Activated CD8-positive, alpha-beta memory T cell treated with anti-CD3 and anti-CD28 coated beads, Interleukin-2, amount 50 U/mL, for 1 hour (primary cell): ENCODE data around the gene SLC12A3.

ENCODE experiments used
- DNase-seq: peaks from one replicate; pipeline ENCODE4 v3.0.0-alpha.2; 2020; ENCODE audit errors: extremely low read depth

SLC12A3 gene

GRCh38 chr16:56848029-56848936, 16.7 kb upstream of the SLC12A3 start:
- no peak for DNase-seq

- no peak for DNase-seq
These were observed 15.9 kb upstream of the SLC12A3 start for GRCh38 chr16:56848955-56849689.

GRCh38 chr16:56849690-56850680, 15.0 kb upstream of the SLC12A3 start:
- no peak for DNase-seq

- no peak for DNase-seq
These were observed 13.2 kb upstream of the SLC12A3 start for GRCh38 chr16:56851671-56852400.

- no peak for DNase-seq
These were observed 12.6 kb upstream of the SLC12A3 start for GRCh38 chr16:56852401-56852730.

- no peak for DNase-seq
These were observed 12.0 kb upstream of the SLC12A3 start for GRCh38 chr16:56852968-56853367.

- no peak for DNase-seq
These were observed 9.8 kb upstream of the SLC12A3 start for GRCh38 chr16:56855201-56855600.

- no peak for DNase-seq
These were observed 9.1 kb upstream of the SLC12A3 start for GRCh38 chr16:56855946-56856345.

GRCh38 chr16:56856876-56857447, 8.0 kb upstream of the SLC12A3 start:
- DNase-seq, result no peak

- no peak for DNase-seq
These were observed 6.6 kb upstream of the SLC12A3 start for GRCh38 chr16:56858374-56858773.

GRCh38 chr16:56859636-56860035, 5.4 kb upstream of the SLC12A3 start:
- DNase-seq, result no peak

GRCh38 chr16:56860226-56861020, 4.6 kb upstream of the SLC12A3 start:
- no peak for DNase-seq

- no peak for DNase-seq
These were observed 3.9 kb upstream of the SLC12A3 start for GRCh38 chr16:56861092-56861610.

GRCh38 chr16:56861756-56862155, 3.3 kb upstream of the SLC12A3 start:
- DNase-seq, result no peak

- DNase-seq, result no peak
These were observed 2.2 kb upstream of the SLC12A3 start for GRCh38 chr16:56862776-56863175.

- DNase-seq, result no peak
These were observed 521 bp downstream of the SLC12A3 start for GRCh38 chr16:56865394-56866062.

- no peak for DNase-seq
These were observed 2.2 kb downstream of the SLC12A3 start for GRCh38 chr16:56866955-56867830.

- DNase-seq, result no peak
These were observed 3.2 kb downstream of the SLC12A3 start for GRCh38 chr16:56868175-56868574.
